GM23248 (cell line): ENCODE data around the gene EP400.

Source experiments
- EZH2 ChIP-seq: fragments of 200-600 bp; sonication (generic); IDR thresholded peaks from 2 replicates; pipeline ENCODE4 v1.6.1; 2018; ENCODE audit warnings: antibody characterized with exemption, mild to moderate bottlenecking; ENCODE audit not compliant: insufficient read depth, poor library complexity, severe bottlenecking
- EZH2phosphoT487 ChIP-seq: fragments of 200-600 bp; sonication (generic); IDR thresholded peaks from 2 replicates; pipeline ENCODE4 v1.6.1; 2018; ENCODE audit warnings: antibody characterized with exemption, moderate library complexity, mild to moderate bottlenecking, low read depth; ENCODE audit not compliant: insufficient read depth

GRCh38 chr12:131917711-131918306 is 31.9 kb upstream of the EP400 start:
- TF ChIP-seq EZH2phosphoT487 = no peak
- no peak for TF ChIP-seq EZH2
